ENCODE data around the gene CDH4.

DNA sequence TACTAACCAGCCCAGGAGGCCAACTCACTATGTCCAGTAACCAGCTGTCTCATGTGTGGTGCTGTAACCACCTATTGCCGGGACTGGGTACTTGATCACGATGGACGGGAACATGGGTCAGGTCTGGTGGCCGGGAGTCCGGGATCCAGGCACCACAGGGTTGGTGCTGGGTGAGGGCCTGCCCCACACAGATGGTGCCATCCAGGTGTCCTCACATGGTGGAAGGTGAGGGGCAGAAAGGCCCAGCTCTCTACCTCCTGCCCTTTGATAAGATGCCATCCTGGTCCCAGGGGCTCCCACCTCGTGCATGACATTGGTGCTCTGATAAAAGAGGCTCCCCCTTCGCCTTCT lies 697.3 kb downstream of the CDH4 start:
- TF ChIP-seq, protein P1, sequence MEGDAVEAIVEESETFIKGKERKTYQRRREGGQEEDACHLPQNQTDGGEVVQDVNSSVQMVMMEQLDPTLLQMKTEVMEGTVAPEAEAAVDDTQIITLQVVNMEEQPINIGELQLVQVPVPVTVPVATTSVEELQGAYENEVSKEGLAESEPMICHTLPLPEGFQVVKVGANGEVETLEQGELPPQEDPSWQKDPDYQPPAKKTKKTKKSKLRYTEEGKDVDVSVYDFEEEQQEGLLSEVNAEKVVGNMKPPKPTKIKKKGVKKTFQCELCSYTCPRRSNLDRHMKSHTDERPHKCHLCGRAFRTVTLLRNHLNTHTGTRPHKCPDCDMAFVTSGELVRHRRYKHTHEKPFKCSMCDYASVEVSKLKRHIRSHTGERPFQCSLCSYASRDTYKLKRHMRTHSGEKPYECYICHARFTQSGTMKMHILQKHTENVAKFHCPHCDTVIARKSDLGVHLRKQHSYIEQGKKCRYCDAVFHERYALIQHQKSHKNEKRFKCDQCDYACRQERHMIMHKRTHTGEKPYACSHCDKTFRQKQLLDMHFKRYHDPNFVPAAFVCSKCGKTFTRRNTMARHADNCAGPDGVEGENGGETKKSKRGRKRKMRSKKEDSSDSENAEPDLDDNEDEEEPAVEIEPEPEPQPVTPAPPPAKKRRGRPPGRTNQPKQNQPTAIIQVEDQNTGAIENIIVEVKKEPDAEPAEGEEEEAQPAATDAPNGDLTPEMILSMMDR (IDR thresholded peaks at IDR 0.05) = no peak
- TF ChIP-seq POLR2AphosphoS5 (IDR thresholded peaks at IDR 0.05; ENCODE audit: low read depth, low read length) (no peak), SIN3A (IDR thresholded peaks at IDR 0.05; ENCODE audit: borderline replicate concordance, insufficient read depth, low read depth, low read length) (no peak)
- TF ChIP-seq, protein P2, sequence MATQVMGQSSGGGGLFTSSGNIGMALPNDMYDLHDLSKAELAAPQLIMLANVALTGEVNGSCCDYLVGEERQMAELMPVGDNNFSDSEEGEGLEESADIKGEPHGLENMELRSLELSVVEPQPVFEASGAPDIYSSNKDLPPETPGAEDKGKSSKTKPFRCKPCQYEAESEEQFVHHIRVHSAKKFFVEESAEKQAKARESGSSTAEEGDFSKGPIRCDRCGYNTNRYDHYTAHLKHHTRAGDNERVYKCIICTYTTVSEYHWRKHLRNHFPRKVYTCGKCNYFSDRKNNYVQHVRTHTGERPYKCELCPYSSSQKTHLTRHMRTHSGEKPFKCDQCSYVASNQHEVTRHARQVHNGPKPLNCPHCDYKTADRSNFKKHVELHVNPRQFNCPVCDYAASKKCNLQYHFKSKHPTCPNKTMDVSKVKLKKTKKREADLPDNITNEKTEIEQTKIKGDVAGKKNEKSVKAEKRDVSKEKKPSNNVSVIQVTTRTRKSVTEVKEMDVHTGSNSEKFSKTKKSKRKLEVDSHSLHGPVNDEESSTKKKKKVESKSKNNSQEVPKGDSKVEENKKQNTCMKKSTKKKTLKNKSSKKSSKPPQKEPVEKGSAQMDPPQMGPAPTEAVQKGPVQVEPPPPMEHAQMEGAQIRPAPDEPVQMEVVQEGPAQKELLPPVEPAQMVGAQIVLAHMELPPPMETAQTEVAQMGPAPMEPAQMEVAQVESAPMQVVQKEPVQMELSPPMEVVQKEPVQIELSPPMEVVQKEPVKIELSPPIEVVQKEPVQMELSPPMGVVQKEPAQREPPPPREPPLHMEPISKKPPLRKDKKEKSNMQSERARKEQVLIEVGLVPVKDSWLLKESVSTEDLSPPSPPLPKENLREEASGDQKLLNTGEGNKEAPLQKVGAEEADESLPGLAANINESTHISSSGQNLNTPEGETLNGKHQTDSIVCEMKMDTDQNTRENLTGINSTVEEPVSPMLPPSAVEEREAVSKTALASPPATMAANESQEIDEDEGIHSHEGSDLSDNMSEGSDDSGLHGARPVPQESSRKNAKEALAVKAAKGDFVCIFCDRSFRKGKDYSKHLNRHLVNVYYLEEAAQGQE (IDR thresholded peaks at IDR 0.05; ENCODE audit: insufficient read depth in 1 of 2, low read depth in 2 of 2, low read length in 1 of 2) = no peak
